HG03060 (cell line): ENCODE data around the gene WDR37.
"Not testable (repeated sequence)": the region's sequence is repeated elsewhere in the genome, so short reads cannot be mapped to it uniquely, and the experiment has no call there.

Experiments used
- ATAC-seq: cut with Tn5 transposase; IDR thresholded peaks from one replicate; pipeline ENCODE4 v1.9.1; 2021; ENCODE audit warnings: low read depth, moderate number of reproducible peaks; ENCODE audit not compliant: unreplicated experiment

The WDR37 gene

GRCh38 chr10:1038769-1039168, 17.4 kb upstream of the WDR37 start:
- ATAC-seq = not testable (repeated sequence)

- ATAC-seq = no peak
These were observed 16.1 kb upstream of the WDR37 start for GRCh38 chr10:1040133-1040532.

GRCh38 chr10:1041514-1041913, 14.7 kb upstream of the WDR37 start:
- no peak for ATAC-seq

GRCh38 chr10:1043532-1043995, 12.6 kb upstream of the WDR37 start:
- ATAC-seq = no peak

GRCh38 chr10:1044146-1044545, 12.0 kb upstream of the WDR37 start:
- ATAC-seq = no peak

GRCh38 chr10:1044964-1045363, 11.2 kb upstream of the WDR37 start:
- no peak for ATAC-seq

GRCh38 chr10:1045415-1045814, 10.8 kb upstream of the WDR37 start:
- no peak for ATAC-seq

- ATAC-seq = no peak
These were observed 8.2 kb upstream of the WDR37 start for GRCh38 chr10:1047937-1048336.

GRCh38 chr10:1048349-1048731, 7.8 kb upstream of the WDR37 start:
- ATAC-seq = no peak

- ATAC-seq = peak; percentile 67
These were observed 7.3 kb upstream of the WDR37 start, which contains the start of gene IDI1 for GRCh38 chr10:1048732-1049424. Gene IDI1, minus strand, starts transcription at chr10:1049119. Its CDS starts 116 bp downstream, at chr10:1049003.

GRCh38 chr10:1049425-1049958, 6.7 kb upstream of the WDR37 start:
- ATAC-seq = no peak

- ATAC-seq = no peak
These were observed 6.0 kb upstream of the WDR37 start for GRCh38 chr10:1050145-1050544.

- no peak for ATAC-seq
These were observed 5.6 kb upstream of the WDR37 start for GRCh38 chr10:1050554-1050953.

- ATAC-seq = no peak
These were observed 1.5 kb upstream of the WDR37 start for GRCh38 chr10:1054684-1055083.

GRCh38 chr10:1057106-1057657, 997 bp downstream of the WDR37 start:
- no peak for ATAC-seq

- no peak for ATAC-seq
These were observed 1.8 kb downstream of the WDR37 start for GRCh38 chr10:1058017-1058416.

GRCh38 chr10:1059902-1060301, 3.7 kb downstream of the WDR37 start:
- ATAC-seq = no peak

- no peak for ATAC-seq
These were observed 6.0 kb downstream of the WDR37 start for GRCh38 chr10:1061930-1062774.

GRCh38 chr10:1063232-1063865, 7.2 kb downstream of the WDR37 start:
- ATAC-seq = no peak

- no peak for ATAC-seq
These were observed 8.7 kb downstream of the WDR37 start for GRCh38 chr10:1064964-1065247.

GRCh38 chr10:1066734-1067133, 10.5 kb downstream of the WDR37 start:
- not testable (repeated sequence) for ATAC-seq
